CD4-positive, alpha-beta T cell (primary cell): ENCODE results near the gene ARFIP1. TPM values are rescaled to one million over a fixed set of nuclear protein-coding genes. Genes with fewer than 3 reads are reported as not detected.

ENCODE experiments used
- ATAC-seq: fragments of 200-7000 bp; cut with Tn5 transposase; one replicate; pipeline ENCODE4 v1.10.0; 2022; ENCODE audit warnings: mild to moderate bottlenecking; ENCODE audit not compliant: poor library complexity
- CTCF ChIA-PET: fragments of 350-600 bp; sonication (Branson Sonifier 250); formaldehyde crosslinking; loops from one replicate; lab custom pipeline; 2021; ENCODE audit warnings: antibody characterized with exemption, inconsistent platforms; lab: Charles Lee
- POLR2A ChIA-PET: fragments of 350-600 bp; sonication (Branson Sonifier 250); formaldehyde crosslinking; loops from one replicate; lab custom pipeline; 2021; ENCODE audit warnings: antibody characterized with exemption, inconsistent platforms; lab: Charles Lee
- DNase-seq, 14 experiments: peaks; one replicate each; pipeline ENCODE4 v3.0.0-alpha.2; 2013 to 2020; ENCODE audit warnings: mixed read lengths in 2 of 14
- H3K27ac ChIP-seq, 2 donors: one replicate each; pipeline versions ENCODE4 v1.5.1 to v1.7.0; 2013; ENCODE audit warnings: low read length in 2 of 2, low read depth in 1 of 2, mild to moderate bottlenecking in 1 of 2
- H3K27me3 ChIP-seq, 2 experiments: 1 replicate in 1 of 2; 2 replicates in 1 of 2; pipeline versions ENCODE4 v1.6.1 to v1.7.0; 2013; ENCODE audit warnings: low read length in 2 of 2, control low read depth in 1 of 2, mild to moderate bottlenecking in 1 of 2, moderate library complexity in 1 of 2; ENCODE audit not compliant: insufficient read depth in 2 of 2, control insufficient read depth in 1 of 2
- H3K36me3 ChIP-seq: one replicate; pipeline ENCODE4 v1.6.1; 2013; ENCODE audit warnings: low read length, control low read depth; ENCODE audit not compliant: insufficient read depth
- H3K4me1 ChIP-seq: one replicate; pipeline ENCODE4 v1.6.1; 2013; ENCODE audit warnings: low read length, control low read depth; ENCODE audit not compliant: insufficient read depth
- H3K4me3 ChIP-seq: one replicate; pipeline ENCODE4 v1.5.1; 2013; ENCODE audit warnings: mild to moderate bottlenecking, low read length, moderate library complexity
- H3K9me3 ChIP-seq, 2 experiments: 1 replicate in 1 of 2; 2 replicates in 1 of 2; pipeline versions ENCODE4 v1.6.1 to v1.7.0; 2013; ENCODE audit warnings: low read length in 2 of 2, mild to moderate bottlenecking in 2 of 2, control low read depth in 1 of 2, moderate library complexity in 1 of 2; ENCODE audit not compliant: control insufficient read depth in 1 of 2, insufficient read depth in 1 of 2
- H3K27ac Mint-ChIP-seq: one replicate; pipeline ENCODE4 v1.8.0; 2020; ENCODE audit warnings: mixed read lengths
- H3K27me3 Mint-ChIP-seq: one replicate; pipeline ENCODE4 v1.8.0; 2021; ENCODE audit warnings: mixed read lengths
- H3K36me3 Mint-ChIP-seq: one replicate; pipeline ENCODE4 v1.8.0; 2021; ENCODE audit warnings: low read depth, mixed read lengths
- H3K4me1 Mint-ChIP-seq: one replicate; pipeline ENCODE4 v1.8.0; 2021; ENCODE audit warnings: low read depth, mixed read lengths
- H3K4me3 Mint-ChIP-seq: one replicate; pipeline ENCODE4 v1.8.0; 2020; ENCODE audit warnings: mild to moderate bottlenecking, mixed read lengths
- H3K9me3 Mint-ChIP-seq: one replicate; pipeline ENCODE4 v1.8.0; 2020; ENCODE audit warnings: mixed read lengths
- CTCF ChIP-seq: fragments of 200-600 bp; IDR thresholded peaks from one replicate; pipeline ENCODE4 v1.8.0; 2022; ENCODE audit warnings: antibody characterized with exemption, mild to moderate bottlenecking
- intact Hi-C, 2 experiments: fragments of 100-400 bp; cut with DNase I in 1 of 2; cut with micrococcal nuclease in 1 of 2; formaldehyde crosslinking; loops; one replicate each; pipeline versions ENCODE4 v1.15.1 to v1.9.0; 2023 to 2025; cut with DNase I, micrococcal nuclease
- total RNA-seq, 174 experiments: library from RNA in 2 of 174; stranded (reverse) in 2 of 174; gene quantifications; one replicate each; pipeline ENCODE4 v1.2.3 and lab custom pipeline; 2021 to 2026

ARFIP1 gene
- total RNA-seq, 2 experiments from 2014 or later, result 2.6 to 3.0 TPM

GRCh38 chr4:152771741-152772533, 7.8 kb upstream of the ARFIP1 start:
- peaks cover 7% of the 10 kb centered on the region for H3K27me3 Mint-ChIP-seq
- DNase-seq (no peak), ATAC-seq (no peak)
- no peak for TF ChIP-seq CTCF
- intact Hi-C loops, result loop anchor here in 1 of 2 experiments (10.0 kb wide), 1 partner anchor 473 kb away; no protein-coding TSS in a partner anchor
- H3K4me1 Mint-ChIP-seq, result no peaks in the 10 kb centered on the region
- ChIA-PET CTCF (no interaction called here), POLR2A (interaction anchor here (0.6 to 1.0 kb wide), 3 partner anchors 8 to 915 kb away, joined by 3 to 5 read pairs (median 4); partner anchors contain the start of genes ARFIP1 and TIGD4)
- no peak overlapping the region for H3K4me3 ChIP-seq
- no peaks in the 10 kb centered on the region for H3K9me3 ChIP-seq
- H3K4me3 Mint-ChIP-seq, result no peak overlapping the region
- no peaks in the 10 kb centered on the region for H3K36me3 ChIP-seq
- H3K36me3 Mint-ChIP-seq, result no peaks in the 10 kb centered on the region
- H3K27ac ChIP-seq, result no peak overlapping the region
- H3K4me1 ChIP-seq, result no peaks in the 10 kb centered on the region
- H3K9me3 Mint-ChIP-seq, result no peaks in the 10 kb centered on the region
- H3K27me3 ChIP-seq, result no peaks in the 10 kb centered on the region
- no peak overlapping the region for H3K27ac Mint-ChIP-seq

GRCh38 chr4:152773339-152773738, 6.4 kb upstream of the ARFIP1 start:
- no peak overlapping the region for H3K4me3 Mint-ChIP-seq
- intact Hi-C loops, result loop anchor here in 1 of 2 experiments (10.0 kb wide), 1 partner anchor 471 kb away; no protein-coding TSS in a partner anchor
- H3K27ac Mint-ChIP-seq, result no peak overlapping the region

GRCh38 chr4:152773953-152774352, 5.8 kb upstream of the ARFIP1 start:
- H3K9me3 ChIP-seq, result no peaks in the 10 kb centered on the region
- no peaks in the 10 kb centered on the region for H3K27me3 ChIP-seq
- ATAC-seq (no peak), DNase-seq (no peak)
- CTCF ChIA-PET, result no interaction called here
- no peaks in the 10 kb centered on the region for H3K36me3 ChIP-seq
- TF ChIP-seq CTCF, result no peak
- Mint-ChIP-seq H3K27ac (no peak overlapping the region), H3K4me1 (peaks cover 11% of the 10 kb centered on the region), H3K4me3 (no peak overlapping the region), H3K27me3 (peaks cover 11% of the 10 kb centered on the region), H3K36me3 (peaks cover 2% of the 10 kb centered on the region), H3K9me3 (no peaks in the 10 kb centered on the region)
- no peak overlapping the region for H3K4me3 ChIP-seq
- POLR2A ChIA-PET, result no interaction called here
- peaks cover 4% of the 10 kb centered on the region for H3K4me1 ChIP-seq
- intact Hi-C loops, result loop anchor here in 1 of 2 experiments (10.0 kb wide), 1 partner anchor 471 kb away; no protein-coding TSS in a partner anchor
- H3K27ac ChIP-seq, result no peak overlapping the region

More at GRCh38 chr4:152773339-152773738, 6.4 kb upstream of the ARFIP1 start:
- Histone ChIP-seq H3K9me3 (no peaks in the 10 kb centered on the region), H3K4me1 (no peaks in the 10 kb centered on the region), H3K4me3 (no peak overlapping the region), H3K36me3 (no peaks in the 10 kb centered on the region), H3K27ac (no peak overlapping the region), H3K27me3 (no peaks in the 10 kb centered on the region)
- ATAC-seq, result no peak
- ChIA-PET POLR2A (no interaction called here), CTCF (no interaction called here)
- TF ChIP-seq CTCF, result no peak
- H3K4me1 Mint-ChIP-seq, result peaks cover 5% of the 10 kb centered on the region
- no peaks in the 10 kb centered on the region for H3K36me3 Mint-ChIP-seq
- H3K27me3 Mint-ChIP-seq, result peaks cover 11% of the 10 kb centered on the region
- DNase-seq, result no peak
- no peaks in the 10 kb centered on the region for H3K9me3 Mint-ChIP-seq
